GM21529 (cell line): Measurements from ENCODE around the gene GFY.

Experiments used
- ATAC-seq: cut with Tn5 transposase; IDR thresholded peaks from one replicate; pipeline ENCODE4 v1.9.1; 2021; ENCODE audit not compliant: unreplicated experiment

GFY gene

GRCh38 chr19:49427855-49428546 lies 2.8 kb downstream of the GFY start:
- ATAC-seq, result no peak

GRCh38 chr19:49428547-49429451 lies 3.6 kb downstream of the GFY start:
- ATAC-seq, result no peak

GRCh38 chr19:49430172-49430677 lies 5.0 kb downstream of the GFY start:
- no peak for ATAC-seq

GRCh38 chr19:49430678-49431329 lies 5.6 kb downstream of the GFY start:
- no peak for ATAC-seq

GRCh38 chr19:49431330-49431749 lies 6.2 kb downstream of the GFY start:
- no peak for ATAC-seq

GRCh38 chr19:49432141-49433073 lies 7.2 kb downstream of the GFY start:
- no peak for ATAC-seq

GRCh38 chr19:49433240-49433901 lies 8.2 kb downstream of the GFY start:
- no peak for ATAC-seq

GRCh38 chr19:49434907-49435583 lies 9.9 kb downstream of the GFY start:
- ATAC-seq, result no peak

- no peak for ATAC-seq
Observed at GRCh38 chr19:49435670-49436069, 10.5 kb downstream of the GFY start.

GRCh38 chr19:49436381-49437017 lies 11.3 kb downstream of the GFY start:
- ATAC-seq, result no peak

- no peak for ATAC-seq
Observed at GRCh38 chr19:49437231-49437630, 12.0 kb downstream of the GFY start.

- ATAC-seq, result no peak
Observed at GRCh38 chr19:49438261-49438660, 13.1 kb downstream of the GFY start.

- ATAC-seq, result no peak
Observed at GRCh38 chr19:49439836-49440235, 14.6 kb downstream of the GFY start.

- no peak for ATAC-seq
Observed at GRCh38 chr19:49440439-49441209, 15.4 kb downstream of the GFY start.

- ATAC-seq, result no peak
Observed at GRCh38 chr19:49441210-49441959, 16.2 kb downstream of the GFY start, which contains the start of gene SLC17A7. TSS of gene SLC17A7 (minus strand) at chr19:49441527. CDS start at chr19:49441379, 148 bp downstream.

- ATAC-seq, result no peak
Observed at GRCh38 chr19:49441960-49442350, 16.8 kb downstream of the GFY start.

GRCh38 chr19:49442354-49442753 lies 17.2 kb downstream of the GFY start:
- ATAC-seq, result no peak
